GM10266 (cell line): ENCODE measurements around the gene MED22.

Source experiments
- DNase-seq: peaks from one replicate; pipeline ENCODE4 v3.0.0; 2012; ENCODE audit errors: extremely low spot score
- TF ChIP-seq, protein P1 (sequence below): IDR thresholded peaks from 2 replicates; pipeline ENCODE4 v1.5.1; 2012; ENCODE audit warnings: mild to moderate bottlenecking, low read depth; ENCODE audit not compliant: control insufficient read depth, insufficient read depth; ENCODE audit errors: missing control alignments

The MED22 gene

DNA sequence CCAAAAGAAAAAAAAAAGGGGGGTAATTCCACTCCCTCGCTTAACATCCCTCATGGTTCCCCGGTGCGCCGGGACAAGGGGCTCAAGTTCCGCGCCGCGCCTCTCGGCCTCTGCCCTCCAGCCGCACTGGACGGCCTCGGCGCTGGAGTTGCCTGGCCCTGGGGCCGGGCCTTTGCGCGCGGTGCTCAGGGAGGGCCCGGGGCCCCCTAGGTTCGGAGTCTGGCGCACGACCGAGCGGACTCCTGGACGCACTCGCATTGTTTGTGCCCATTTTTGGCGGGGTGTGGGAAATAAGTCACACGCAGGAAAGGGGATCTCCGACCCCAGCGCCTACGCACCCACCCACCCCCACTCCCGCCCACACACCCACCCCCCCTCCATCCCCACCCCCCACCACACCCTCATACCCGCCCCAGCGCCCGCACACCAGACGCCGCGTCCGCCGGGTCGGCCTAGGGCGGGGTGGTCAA lies 381 bp downstream of the MED22 start:
- DNase-seq: peak; percentile 73
- TF ChIP-seq, protein P1, sequence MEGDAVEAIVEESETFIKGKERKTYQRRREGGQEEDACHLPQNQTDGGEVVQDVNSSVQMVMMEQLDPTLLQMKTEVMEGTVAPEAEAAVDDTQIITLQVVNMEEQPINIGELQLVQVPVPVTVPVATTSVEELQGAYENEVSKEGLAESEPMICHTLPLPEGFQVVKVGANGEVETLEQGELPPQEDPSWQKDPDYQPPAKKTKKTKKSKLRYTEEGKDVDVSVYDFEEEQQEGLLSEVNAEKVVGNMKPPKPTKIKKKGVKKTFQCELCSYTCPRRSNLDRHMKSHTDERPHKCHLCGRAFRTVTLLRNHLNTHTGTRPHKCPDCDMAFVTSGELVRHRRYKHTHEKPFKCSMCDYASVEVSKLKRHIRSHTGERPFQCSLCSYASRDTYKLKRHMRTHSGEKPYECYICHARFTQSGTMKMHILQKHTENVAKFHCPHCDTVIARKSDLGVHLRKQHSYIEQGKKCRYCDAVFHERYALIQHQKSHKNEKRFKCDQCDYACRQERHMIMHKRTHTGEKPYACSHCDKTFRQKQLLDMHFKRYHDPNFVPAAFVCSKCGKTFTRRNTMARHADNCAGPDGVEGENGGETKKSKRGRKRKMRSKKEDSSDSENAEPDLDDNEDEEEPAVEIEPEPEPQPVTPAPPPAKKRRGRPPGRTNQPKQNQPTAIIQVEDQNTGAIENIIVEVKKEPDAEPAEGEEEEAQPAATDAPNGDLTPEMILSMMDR: no peak

GRCh38 chr9:133346021-133346785 lies 1.7 kb downstream of the MED22 start:
- TF ChIP-seq, protein P1: no peak
- no peak for DNase-seq

- DNase-seq: no peak
- TF ChIP-seq, protein P1: no peak
Observed at GRCh38 chr9:133345596-133345995, 2.3 kb downstream of the MED22 start.

GRCh38 chr9:133344979-133345378 lies 3.0 kb downstream of the MED22 start:
- DNase-seq: no peak

GRCh38 chr9:133344071-133344470 lies 3.9 kb downstream of the MED22 start:
- no peak for DNase-seq
- TF ChIP-seq, protein P1: no peak

More at GRCh38 chr9:133344979-133345378, 3.0 kb downstream of the MED22 start:
- TF ChIP-seq, protein P1: no peak

GRCh38 chr9:133342570-133342969 lies 5.4 kb downstream of the MED22 start:
- DNase-seq: no peak
- TF ChIP-seq, protein P1: peak; percentile 32

DNA sequence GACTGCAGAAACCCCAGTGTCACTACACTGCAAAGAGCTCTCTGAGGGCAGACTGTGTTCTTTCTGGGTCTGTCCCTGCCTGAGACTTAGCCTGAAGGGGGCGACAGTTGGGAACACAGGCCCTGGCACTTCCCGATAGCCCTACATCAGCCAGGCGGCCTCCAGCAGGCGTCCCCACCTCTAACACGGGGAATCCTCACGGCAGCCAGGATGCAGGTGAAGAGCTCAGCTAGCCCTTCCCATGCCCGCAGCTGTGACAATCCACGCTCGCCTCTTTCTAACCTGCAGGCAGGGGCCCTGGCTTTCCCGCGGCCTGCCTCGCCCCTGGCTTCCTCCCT lies 5.9 kb downstream of the MED22 start:
- TF ChIP-seq, protein P1: no peak
- DNase-seq: no peak
